ENCODE results near the gene ATG16L1. TPM values are rescaled to one million over a fixed set of nuclear protein-coding genes. Genes with fewer than 3 reads are reported as not detected.

Gene ATG16L1
- total RNA-seq, 1 experiment from 2014 or later: 42.0 TPM

GRCh38 chr2:233213011-233213410 is 38.5 kb upstream of the ATG16L1 start:
- Mint-ChIP-seq H3K4me1 (peaks cover 36 to 41% of the 10 kb centered on the region in 2 experiments), H3K36me3 (ENCODE audit: insufficient read depth in 1 of 3, low read depth in 3 of 3) (no peaks in the 10 kb centered on the region), H3K27ac (peak overlapping the region in 1 of 3 experiments; percentile 33; a peak in 1 of 7 replicates), H3K4me3 (no peak overlapping the region), H3K27me3 (ENCODE audit: low read depth) (peaks cover 4% of the 10 kb centered on the region), H3K9me3 (no peaks in the 10 kb centered on the region; a peak in 1 of 5 replicates)
- no peak overlapping the region for H3K14ac ChIP-seq (ENCODE audit: insufficient read depth, low read length)
- no peak overlapping the region for H2BK12ac ChIP-seq (ENCODE audit: insufficient read length, low read depth, low read length)
- H2AK5ac ChIP-seq (ENCODE audit: insufficient read length, low read length): no peak overlapping the region
- no peak overlapping the region for H4K8ac ChIP-seq (replicated peaks; ENCODE audit: insufficient read length, low read depth, low read length)
- H3K23ac ChIP-seq (ENCODE audit: insufficient read length, low read depth, low read length): no peak overlapping the region
- TF ChIP-seq, protein P1, sequence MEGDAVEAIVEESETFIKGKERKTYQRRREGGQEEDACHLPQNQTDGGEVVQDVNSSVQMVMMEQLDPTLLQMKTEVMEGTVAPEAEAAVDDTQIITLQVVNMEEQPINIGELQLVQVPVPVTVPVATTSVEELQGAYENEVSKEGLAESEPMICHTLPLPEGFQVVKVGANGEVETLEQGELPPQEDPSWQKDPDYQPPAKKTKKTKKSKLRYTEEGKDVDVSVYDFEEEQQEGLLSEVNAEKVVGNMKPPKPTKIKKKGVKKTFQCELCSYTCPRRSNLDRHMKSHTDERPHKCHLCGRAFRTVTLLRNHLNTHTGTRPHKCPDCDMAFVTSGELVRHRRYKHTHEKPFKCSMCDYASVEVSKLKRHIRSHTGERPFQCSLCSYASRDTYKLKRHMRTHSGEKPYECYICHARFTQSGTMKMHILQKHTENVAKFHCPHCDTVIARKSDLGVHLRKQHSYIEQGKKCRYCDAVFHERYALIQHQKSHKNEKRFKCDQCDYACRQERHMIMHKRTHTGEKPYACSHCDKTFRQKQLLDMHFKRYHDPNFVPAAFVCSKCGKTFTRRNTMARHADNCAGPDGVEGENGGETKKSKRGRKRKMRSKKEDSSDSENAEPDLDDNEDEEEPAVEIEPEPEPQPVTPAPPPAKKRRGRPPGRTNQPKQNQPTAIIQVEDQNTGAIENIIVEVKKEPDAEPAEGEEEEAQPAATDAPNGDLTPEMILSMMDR (conservative IDR thresholded peaks at IDR 0.05): no peak
- H3K4me1 ChIP-seq (ENCODE audit: insufficient read depth, low read length): peaks cover 8% of the 10 kb centered on the region; the same call in 1 of the 2 replicates
- no peaks in the 10 kb centered on the region for H3K27me3 ChIP-seq (ENCODE audit: insufficient read depth, low read length)
- H2BK15ac ChIP-seq (ENCODE audit: low read depth, low read length): no peak overlapping the region
- H2BK120ac ChIP-seq (ENCODE audit: low read depth, low read length, poor library complexity, severe bottlenecking): no peak overlapping the region
- H3K27ac ChIP-seq (ENCODE audit: insufficient read length, low read depth, low read length): no peak overlapping the region
- no peaks in the 10 kb centered on the region for H3K79me1 ChIP-seq (ENCODE audit: insufficient read depth, low read depth, low read length, poor library complexity, severe bottlenecking)
- no peak overlapping the region for H3K18ac ChIP-seq (ENCODE audit: insufficient read length, low read depth, low read length)
- H3T11ph ChIP-seq (ENCODE audit: low read length): no peak overlapping the region
- no peak overlapping the region for H3K56ac ChIP-seq (ENCODE audit: insufficient read length, low read depth, low read length)
- H3K9ac ChIP-seq (ENCODE audit: extremely low read depth, insufficient read length, low read length): no peak overlapping the region
- no peaks in the 10 kb centered on the region for H3K79me2 ChIP-seq (ENCODE audit: insufficient read depth, low read length)
- no peak overlapping the region for H2AFZ ChIP-seq (ENCODE audit: low read length)
- H3K4me2 ChIP-seq (ENCODE audit: insufficient read depth, insufficient read length, low read length): no peak overlapping the region
- no peaks in the 10 kb centered on the region for H3K23me2 ChIP-seq (ENCODE audit: insufficient read length, low read depth, low read length, poor library complexity, severe bottlenecking)
- no peak overlapping the region for H3K4ac ChIP-seq (ENCODE audit: low read depth, low read length)
- DNase-seq: no peak
- H4K5ac ChIP-seq (ENCODE audit: insufficient read length, low read depth, low read length): no peak overlapping the region
- H4K20me1 ChIP-seq (ENCODE audit: control insufficient read depth, insufficient read depth, insufficient read length): no peaks in the 10 kb centered on the region
- H4K91ac ChIP-seq (ENCODE audit: insufficient read length, low read depth, low read length): no peak overlapping the region
- no peak overlapping the region for H2BK5ac ChIP-seq (ENCODE audit: insufficient read length, low read length)
- no peak overlapping the region for H2BK20ac ChIP-seq (ENCODE audit: low read depth, low read length, poor library complexity, severe bottlenecking)
- WGBS (ENCODE audit: extremely low coverage, insufficient read length, low lambda C conversion rate): no CpG with 5 or more reads among the region's 15 CpGs
- no peaks in the 10 kb centered on the region for H3K9me3 ChIP-seq (ENCODE audit: control insufficient read depth, low read depth, low read length)

Measured in H9 (cell line).